Cardiac fibroblast (primary cell): ENCODE results near the gene KCNK1.
A peak's percentile ranks its signal among the peaks of the same experiment; 100 is the strongest.

ENCODE experiments used
- DNase-seq, 2 donors: peaks; one replicate each; pipeline versions ENCODE4 v3.0.0 to v3.0.0-alpha.2; 2010; ENCODE audit warnings: low read depth in 2 of 2
- H3K4me3 ChIP-seq, 2 donors: replicated peaks in 1 of 2; 1 replicate in 1 of 2; 2 replicates in 1 of 2; pipeline ENCODE4 v1.5.1; 2011; ENCODE audit warnings: low read depth in 2 of 2, low read length in 2 of 2, mild to moderate bottlenecking in 2 of 2, moderate library complexity in 1 of 2
- TF ChIP-seq, protein P1 (sequence below): IDR thresholded peaks from one replicate; pipeline ENCODE4 v1.5.1; 2011; ENCODE audit warnings: low read depth, mild to moderate bottlenecking, low read length, inconsistent platforms

Gene KCNK1

DNA sequence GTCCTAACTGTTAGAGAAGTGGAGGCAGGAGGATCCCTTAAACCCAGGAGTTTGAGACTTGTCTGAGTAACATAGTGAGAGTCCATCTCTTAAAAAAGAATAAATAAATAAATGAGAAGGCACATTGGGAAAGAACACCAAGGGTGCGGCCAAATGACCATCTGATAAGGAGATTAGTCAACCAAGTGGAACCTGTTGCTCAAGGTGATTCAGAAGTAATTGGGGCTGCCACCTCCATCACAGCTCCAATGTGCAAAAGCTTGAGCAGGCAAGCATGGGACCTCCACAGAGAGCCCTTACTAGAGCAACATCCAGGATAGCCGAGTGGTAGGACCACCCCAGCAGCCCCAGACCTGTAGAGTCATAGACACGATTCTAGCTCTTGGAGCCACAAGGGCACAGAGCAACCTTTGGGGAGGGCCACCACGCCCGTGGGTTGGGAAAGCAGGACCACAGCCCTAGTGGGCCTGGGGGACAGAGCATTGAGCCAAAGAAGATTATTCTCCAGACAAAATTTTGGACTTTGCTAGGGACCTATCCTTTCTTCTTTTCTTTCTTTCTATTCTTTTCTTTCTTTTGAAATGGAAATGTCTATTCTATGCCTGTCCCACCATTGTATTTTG, 40.9 kb downstream of the KCNK1 start:
- DNase-seq: no peak
- TF ChIP-seq, protein P1, sequence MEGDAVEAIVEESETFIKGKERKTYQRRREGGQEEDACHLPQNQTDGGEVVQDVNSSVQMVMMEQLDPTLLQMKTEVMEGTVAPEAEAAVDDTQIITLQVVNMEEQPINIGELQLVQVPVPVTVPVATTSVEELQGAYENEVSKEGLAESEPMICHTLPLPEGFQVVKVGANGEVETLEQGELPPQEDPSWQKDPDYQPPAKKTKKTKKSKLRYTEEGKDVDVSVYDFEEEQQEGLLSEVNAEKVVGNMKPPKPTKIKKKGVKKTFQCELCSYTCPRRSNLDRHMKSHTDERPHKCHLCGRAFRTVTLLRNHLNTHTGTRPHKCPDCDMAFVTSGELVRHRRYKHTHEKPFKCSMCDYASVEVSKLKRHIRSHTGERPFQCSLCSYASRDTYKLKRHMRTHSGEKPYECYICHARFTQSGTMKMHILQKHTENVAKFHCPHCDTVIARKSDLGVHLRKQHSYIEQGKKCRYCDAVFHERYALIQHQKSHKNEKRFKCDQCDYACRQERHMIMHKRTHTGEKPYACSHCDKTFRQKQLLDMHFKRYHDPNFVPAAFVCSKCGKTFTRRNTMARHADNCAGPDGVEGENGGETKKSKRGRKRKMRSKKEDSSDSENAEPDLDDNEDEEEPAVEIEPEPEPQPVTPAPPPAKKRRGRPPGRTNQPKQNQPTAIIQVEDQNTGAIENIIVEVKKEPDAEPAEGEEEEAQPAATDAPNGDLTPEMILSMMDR: no peak

DNA sequence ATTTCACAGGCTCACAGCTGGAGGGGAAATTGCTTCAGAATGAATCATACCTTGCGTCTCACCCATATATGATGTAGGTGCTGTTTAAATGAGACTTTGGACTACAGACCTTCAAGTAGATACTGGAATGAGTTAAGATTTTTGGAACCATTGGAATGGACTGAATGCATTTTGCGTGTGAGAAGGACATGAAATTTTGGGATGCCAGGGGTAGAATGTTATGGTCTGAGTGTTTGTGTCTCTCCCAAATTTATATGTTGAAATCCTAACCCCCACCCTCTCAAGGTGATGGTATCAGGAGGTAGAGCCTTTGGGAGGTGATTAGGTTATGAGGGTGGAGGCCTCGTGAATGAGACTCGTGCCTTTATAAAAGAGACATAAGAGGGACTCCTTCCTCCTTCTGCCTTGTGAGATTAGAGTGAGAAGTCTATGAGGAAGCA, 41.4 kb downstream of the KCNK1 start:
- DNase-seq: peak in 1 of 2 donors; percentile 36
- no peak overlapping the region for H3K4me3 ChIP-seq
- TF ChIP-seq, protein P1: no peak

More for the DNA sequence above, 40.9 kb downstream of the KCNK1 start:
- no peak overlapping the region for H3K4me3 ChIP-seq

DNA sequence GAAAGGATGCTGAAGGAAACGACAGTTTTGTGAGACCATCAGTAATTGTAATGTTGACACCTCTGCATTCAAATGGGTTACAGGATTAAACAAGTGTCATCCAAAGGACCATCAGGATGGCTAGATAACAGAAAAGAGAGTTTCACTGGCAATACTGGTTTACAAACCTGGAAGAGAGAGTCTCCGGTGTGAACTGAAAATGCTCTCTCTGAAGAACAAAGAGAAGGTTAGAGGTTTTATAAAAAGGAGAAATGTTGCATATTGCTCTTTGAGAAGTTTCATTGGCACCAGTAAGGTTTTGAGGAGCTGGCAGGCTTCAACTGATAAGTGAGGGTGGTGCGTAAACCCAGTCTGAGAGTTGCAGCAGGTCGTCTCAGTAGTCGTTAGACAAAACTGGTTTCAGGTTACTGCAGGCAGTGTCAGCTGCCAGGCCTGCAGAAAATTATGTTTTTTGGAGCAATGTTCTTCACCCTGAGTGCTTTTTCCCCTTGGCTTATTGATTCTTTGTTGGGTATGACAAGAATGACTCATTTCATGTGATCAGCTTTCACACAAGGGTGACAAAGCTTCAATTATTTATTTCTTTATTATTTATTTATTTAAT, 42.2 kb downstream of the KCNK1 start:
- no peak for DNase-seq
- no peak overlapping the region for H3K4me3 ChIP-seq
- TF ChIP-seq, protein P1: no peak

DNA sequence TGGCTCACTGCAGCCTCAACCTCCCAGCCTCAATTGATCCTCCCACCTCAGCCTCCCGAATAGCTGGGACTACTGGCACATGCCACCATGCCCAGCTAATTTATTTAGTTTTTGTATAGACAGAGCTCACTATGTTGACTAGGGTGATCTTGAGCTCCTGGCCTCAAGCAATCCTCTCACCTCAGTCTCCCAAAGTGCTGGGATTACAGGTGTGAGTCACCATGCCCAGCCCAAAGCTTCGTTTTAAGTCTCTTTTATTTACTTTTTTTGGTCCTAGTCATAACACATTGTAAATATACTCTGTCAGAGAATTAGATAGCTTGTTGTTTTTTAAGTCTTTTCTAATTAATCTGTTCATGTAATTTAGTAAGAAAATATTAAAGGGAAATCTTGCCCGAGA, 42.8 kb downstream of the KCNK1 start:
- DNase-seq: no peak
- no peak overlapping the region for H3K4me3 ChIP-seq
- TF ChIP-seq, protein P1: no peak

DNA sequence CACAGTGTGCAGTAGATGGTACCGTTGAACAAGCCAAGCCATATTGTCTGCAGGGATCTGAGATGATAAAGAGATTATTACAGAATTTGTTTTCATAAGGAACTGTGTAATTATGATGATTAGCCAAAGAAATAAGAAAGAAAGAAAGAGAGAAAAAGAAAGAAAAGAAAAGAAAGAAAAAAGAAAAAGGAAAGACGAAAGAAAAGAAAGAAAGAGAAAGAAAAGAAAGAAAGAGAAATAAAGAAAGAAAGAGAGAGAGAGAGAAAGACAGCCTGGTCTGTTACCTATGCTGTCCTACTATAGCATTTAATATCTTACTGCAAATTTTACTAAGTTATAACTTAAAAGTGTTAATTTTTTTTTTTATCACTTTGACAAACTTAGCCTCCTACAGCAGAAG, 43.6 kb downstream of the KCNK1 start:
- no peak overlapping the region for H3K4me3 ChIP-seq
- TF ChIP-seq, protein P1: no peak
- no peak for DNase-seq

DNA sequence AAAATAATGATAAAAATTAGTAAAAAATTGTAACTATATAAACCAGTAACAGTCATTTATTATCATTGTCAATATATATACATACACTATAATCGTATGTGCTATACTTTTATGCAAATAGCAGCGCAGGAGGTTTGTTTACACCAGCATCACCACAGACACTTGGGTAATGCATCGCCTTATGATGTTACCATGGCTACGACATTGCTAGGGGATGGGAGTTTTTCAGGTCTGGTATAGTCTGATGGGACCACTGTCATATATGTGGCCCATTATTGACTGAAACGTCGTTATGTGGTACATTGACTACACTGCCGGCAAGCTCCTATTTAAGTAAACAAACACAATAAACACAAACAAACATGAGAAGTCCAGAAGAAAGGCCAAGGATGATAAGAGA, 45.6 kb downstream of the KCNK1 start:
- TF ChIP-seq, protein P1: no peak
- no peak overlapping the region for H3K4me3 ChIP-seq
- no peak for DNase-seq
